ENCODE data around the gene NAXD. TPM values are rescaled to one million over a fixed set of nuclear protein-coding genes. Genes with fewer than 3 reads are reported as not detected.

Gene NAXD
- total and polyA plus RNA-seq, 5 experiments from 2014 or later, result 10.4 to 38.1 (median 26.9) TPM

- POLR2A ChIA-PET, result interaction anchor here (1.6 to 3.0 kb wide), 2 partner anchors 29 to 31 kb away, joined by 7 to 17 read pairs; partner anchors contain the start of gene ING1
- H3K27me3 Mint-ChIP-seq, result no peaks in the 10 kb centered on the region
- H3K4me1 Mint-ChIP-seq, result peaks cover 5 to 8% (median 6%) of the 10 kb centered on the region in 4 donors
- peak overlapping the region in 3 of 10 donors; percentile 17 to 34 (median 22) for H3K27ac Mint-ChIP-seq
- H3K9me3 Mint-ChIP-seq, result no peaks in the 10 kb centered on the region
- H3K4me3 Mint-ChIP-seq, result peak overlapping the region in 1 of 10 donors; percentile 29
- peak; percentile 70 for ATAC-seq
- DNase-seq, result peak in 6 of 10 donors; percentile 8 to 73 (median 28)
- H3K36me3 Mint-ChIP-seq, result peaks cover 5 to 79% (median 22%) of the 10 kb centered on the region in 3 donors
Observed at GRCh38 chr13:110683203-110683883, 68.0 kb downstream of the NAXD start.

- H3K27me3 Mint-ChIP-seq, result no peaks in the 10 kb centered on the region
- peak overlapping the region in 1 of 10 donors; percentile 29 for H3K4me3 Mint-ChIP-seq
- ATAC-seq, result no peak
- H3K4me1 Mint-ChIP-seq, result peaks cover 2 to 10% (median 5%) of the 10 kb centered on the region in 4 donors
- no peaks in the 10 kb centered on the region for H3K9me3 Mint-ChIP-seq
- POLR2A ChIA-PET, result interaction anchor here (1.6 to 3.0 kb wide), 2 partner anchors 28 to 31 kb away, joined by 7 to 17 read pairs; partner anchors contain the start of gene ING1
- H3K36me3 Mint-ChIP-seq, result peaks cover 5 to 79% (median 16%) of the 10 kb centered on the region in 3 donors
- no peak for DNase-seq
- H3K27ac Mint-ChIP-seq, result no peak overlapping the region
Observed at GRCh38 chr13:110683921-110684320, 68.6 kb downstream of the NAXD start.

GRCh38 chr13:110684388-110685056 lies 69.2 kb downstream of the NAXD start:
- Mint-ChIP-seq H3K9me3 (no peaks in the 10 kb centered on the region), H3K27me3 (no peaks in the 10 kb centered on the region), H3K4me3 (no peak overlapping the region), H3K4me1 (peaks cover 2 to 12% (median 5%) of the 10 kb centered on the region in 4 donors), H3K27ac (no peak overlapping the region), H3K36me3 (peaks cover 5 to 78% (median 15%) of the 10 kb centered on the region in 3 donors)
- POLR2A ChIA-PET, result interaction anchor here (3.0 kb wide), 1 partner anchor 30 kb away, joined by 17 read pairs; the partner anchor contains the start of gene ING1
- ATAC-seq (no peak), DNase-seq (no peak)

- Mint-ChIP-seq H3K27ac (peak overlapping the region in 3 of 10 donors; percentile 6 to 88 (median 9)), H3K4me3 (no peak overlapping the region), H3K36me3 (peaks cover 5 to 76% (median 15%) of the 10 kb centered on the region in 3 donors), H3K4me1 (peaks cover under 1 to 15% (median 4%) of the 10 kb centered on the region in 4 donors), H3K27me3 (no peaks in the 10 kb centered on the region), H3K9me3 (no peaks in the 10 kb centered on the region)
- ATAC-seq (no peak), DNase-seq (no peak)
- POLR2A ChIA-PET, result no interaction called here
Observed at GRCh38 chr13:110685305-110686020, 70.1 kb downstream of the NAXD start.

GRCh38 chr13:110687736-110688135 lies 72.4 kb downstream of the NAXD start:
- no peaks in the 10 kb centered on the region for H3K27me3 Mint-ChIP-seq
- POLR2A ChIA-PET, result interaction anchor here (0.7 kb wide), 1 partner anchor 465 kb away, joined by 5 read pairs; no protein-coding TSS in a partner anchor
- H3K27ac Mint-ChIP-seq, result no peak overlapping the region
- DNase-seq (no peak), ATAC-seq (no peak)
- H3K36me3 Mint-ChIP-seq, result peaks cover 0 to 70% (median 9%) of the 10 kb centered on the region in 3 donors
- H3K4me3 Mint-ChIP-seq, result no peak overlapping the region
- H3K9me3 Mint-ChIP-seq, result no peaks in the 10 kb centered on the region
- H3K4me1 Mint-ChIP-seq, result peaks cover 0 to 18% (median 2%) of the 10 kb centered on the region in 4 donors

GRCh38 chr13:110689041-110689440 lies 73.7 kb downstream of the NAXD start:
- Mint-ChIP-seq H3K36me3 (peaks cover 0 to 72% (median 9%) of the 10 kb centered on the region in 3 donors), H3K4me1 (peaks cover 0 to 13% (median 2%) of the 10 kb centered on the region in 4 donors), H3K27me3 (no peaks in the 10 kb centered on the region), H3K4me3 (no peak overlapping the region), H3K9me3 (no peaks in the 10 kb centered on the region), H3K27ac (peak overlapping the region in 2 of 10 donors; percentile 44 to 47)
- POLR2A ChIA-PET, result no interaction called here
- no peak for DNase-seq
- no peak for ATAC-seq

Other genes starting within 250 kb of the NAXD start
- 1 to 10 TPM; 2.2 to 2.9 TPM for gene RAB20, start 53.8 kb upstream of the NAXD start, total RNA-seq
- gene RAB20, start 53.8 kb upstream of the NAXD start, polyA plus RNA-seq, result 1 to 10 TPM; 2.4 to 4.5 (median 3.3) TPM
- gene CARS2, start 90.6 kb downstream of the NAXD start, total RNA-seq, result 100 to 1,000 TPM; 110 to 124 TPM
- 10 to 100 TPM; 35.9 to 47.1 (median 44.0) TPM for gene CARS2, start 90.6 kb downstream of the NAXD start, polyA plus RNA-seq
- 10 to 100 TPM; 22.5 to 23.9 TPM for gene ING1, start 98.2 kb downstream of the NAXD start, total RNA-seq
- 10 to 100 TPM in 2 of 3 donors, 1 to 10 TPM in 1; 7.9 to 17.5 (median 10.7) TPM for gene ING1, start 98.2 kb downstream of the NAXD start, polyA plus RNA-seq

All from naive thymus-derived CD8-positive, alpha-beta T cell (primary cell).